ENCODE measurements around the gene ZIC2.

The ZIC2 gene

GRCh38 chr13:99974296-99974938 is 7.2 kb upstream of the ZIC2 start:
- DNase-seq (ENCODE audit: low spot score) = no peak

GRCh38 chr13:99974939-99975561 is 6.5 kb upstream of the ZIC2 start:
- no peak for DNase-seq (ENCODE audit: low spot score)

GRCh38 chr13:99975626-99976025 is 6.0 kb upstream of the ZIC2 start:
- DNase-seq (ENCODE audit: low spot score) = no peak

GRCh38 chr13:99976575-99976974 is 5.0 kb upstream of the ZIC2 start:
- DNase-seq (ENCODE audit: low spot score) = no peak

GRCh38 chr13:99977334-99977911 is 4.2 kb upstream of the ZIC2 start:
- DNase-seq (ENCODE audit: low spot score) = no peak

- DNase-seq (ENCODE audit: low spot score) = no peak
These were observed 3.4 kb upstream of the ZIC2 start for GRCh38 chr13:99977912-99978798.

GRCh38 chr13:99978799-99979452 is 2.7 kb upstream of the ZIC2 start:
- DNase-seq (ENCODE audit: low spot score) = no peak

- no peak for DNase-seq (ENCODE audit: low spot score)
These were observed 2.0 kb upstream of the ZIC2 start for GRCh38 chr13:99979453-99980200.

- DNase-seq (ENCODE audit: low spot score) = peak; percentile 65
These were observed 1.3 kb upstream of the ZIC2 start for GRCh38 chr13:99980201-99980823.

- DNase-seq (ENCODE audit: low spot score) = no peak
These were observed 505 bp upstream of the ZIC2 start for GRCh38 chr13:99980824-99981734.

- DNase-seq (ENCODE audit: low spot score) = no peak
These were observed 599 bp downstream of the ZIC2 start for GRCh38 chr13:99982036-99982730.

GRCh38 chr13:99982731-99983498 is 1.3 kb downstream of the ZIC2 start:
- no peak for DNase-seq (ENCODE audit: low spot score)

- DNase-seq (ENCODE audit: low spot score) = no peak
These were observed 2.2 kb downstream of the ZIC2 start for GRCh38 chr13:99983499-99984401.

GRCh38 chr13:99984461-99985240 is 3.1 kb downstream of the ZIC2 start:
- DNase-seq (ENCODE audit: low spot score) = no peak

- no peak for DNase-seq (ENCODE audit: low spot score)
These were observed 3.8 kb downstream of the ZIC2 start for GRCh38 chr13:99985241-99985874.
